IPS-18c (cell line): ENCODE results near the gene LRRC2.
"Not testable (repeated sequence)": the region's sequence is repeated elsewhere in the genome, so short reads cannot be mapped to it uniquely, and the experiment has no call there.

Experiments used
- H3K4me3 ChIP-seq: 2 replicates; pipeline ENCODE4 v1.7.0; 2013; ENCODE audit warnings: low read depth, mild to moderate bottlenecking, low read length, moderate library complexity; ENCODE audit not compliant: insufficient read depth
- H3K9me3 ChIP-seq: one replicate; pipeline ENCODE4 v1.6.1; 2013; ENCODE audit warnings: mild to moderate bottlenecking, low read length, moderate library complexity; ENCODE audit not compliant: control insufficient read depth, insufficient read depth

Gene LRRC2

GRCh38 chr3:46542344-46542743 is 23.8 kb downstream of the LRRC2 start:
- Histone ChIP-seq H3K4me3 (no peak overlapping the region), H3K9me3 (no peaks in the 10 kb centered on the region)

DNA sequence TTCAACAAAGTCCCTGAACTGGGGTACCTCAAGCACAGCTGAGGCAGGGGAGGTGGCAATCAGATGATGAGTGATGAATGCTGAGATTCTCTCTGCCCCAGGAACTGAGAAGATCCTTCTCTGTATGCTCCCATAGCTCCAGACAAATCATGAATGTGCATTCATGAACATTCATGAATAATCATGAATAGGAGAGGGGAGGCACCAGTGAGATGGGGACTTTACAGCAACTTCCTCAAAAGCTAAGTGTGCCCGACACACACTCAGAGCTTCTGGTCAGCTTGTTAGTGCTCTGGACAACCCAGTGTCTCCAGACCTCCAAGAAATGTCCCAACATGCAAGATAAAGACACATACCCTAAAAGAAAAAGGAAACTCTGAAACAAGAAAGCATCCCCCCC is 24.3 kb downstream of the LRRC2 start:
- Histone ChIP-seq H3K4me3 (no peak overlapping the region), H3K9me3 (no peaks in the 10 kb centered on the region)

DNA sequence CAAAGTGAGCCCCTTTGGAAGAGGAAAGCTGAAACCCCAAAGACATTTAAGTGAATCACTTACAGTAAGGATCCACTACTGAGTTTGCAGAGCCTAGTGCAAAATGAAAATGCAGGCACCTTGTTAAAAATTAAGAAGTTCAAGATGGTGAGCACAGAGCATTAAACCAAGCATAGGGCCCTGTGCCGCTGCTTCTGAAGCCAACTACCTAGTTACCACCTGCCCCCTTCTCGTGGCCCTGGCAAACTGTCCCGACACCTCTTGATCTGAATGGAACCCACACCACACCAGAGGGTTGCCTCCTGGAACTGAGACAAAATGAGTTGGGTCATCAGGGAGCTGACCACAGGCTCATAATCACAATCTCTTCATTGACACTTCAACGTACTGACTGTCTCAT is 25.6 kb downstream of the LRRC2 start:
- no peak overlapping the region for H3K4me3 ChIP-seq
- H3K9me3 ChIP-seq = no peaks in the 10 kb centered on the region

- no peak overlapping the region for H3K4me3 ChIP-seq
- no peaks in the 10 kb centered on the region for H3K9me3 ChIP-seq
Observed at GRCh38 chr3:46539443-46540005, 26.6 kb downstream of the LRRC2 start.

DNA sequence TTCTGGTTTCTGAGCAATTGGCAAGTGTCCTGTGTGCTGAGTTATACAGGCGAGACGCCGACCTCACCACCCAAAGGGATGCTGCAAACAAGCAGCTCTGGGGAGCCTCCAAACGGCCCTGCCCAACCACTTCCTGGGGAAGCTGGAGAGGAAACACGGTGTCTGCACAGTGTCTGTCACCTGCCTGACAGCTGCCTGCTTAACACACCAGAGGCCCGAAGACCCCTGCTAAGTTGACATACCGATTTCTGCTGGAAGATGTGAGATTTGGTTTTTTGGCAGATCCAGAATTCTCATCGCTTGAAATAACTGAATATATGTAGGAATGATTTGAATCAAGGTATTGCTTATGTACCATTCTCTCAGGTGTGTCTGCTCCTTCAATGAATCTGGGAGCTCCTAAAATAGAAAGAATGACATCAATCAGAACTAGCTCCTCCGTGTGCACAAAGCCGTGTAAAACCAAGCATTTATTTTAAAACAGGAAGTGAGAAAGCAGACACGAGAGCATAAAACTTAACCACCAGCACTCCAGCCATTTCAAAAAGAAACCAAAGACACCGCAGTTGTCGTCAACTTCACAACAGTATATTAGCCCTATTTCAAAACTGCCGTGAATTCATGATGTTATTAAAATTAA is 27.2 kb downstream of the LRRC2 start:
- Histone ChIP-seq H3K9me3 (no peaks in the 10 kb centered on the region), H3K4me3 (no peak overlapping the region)

DNA sequence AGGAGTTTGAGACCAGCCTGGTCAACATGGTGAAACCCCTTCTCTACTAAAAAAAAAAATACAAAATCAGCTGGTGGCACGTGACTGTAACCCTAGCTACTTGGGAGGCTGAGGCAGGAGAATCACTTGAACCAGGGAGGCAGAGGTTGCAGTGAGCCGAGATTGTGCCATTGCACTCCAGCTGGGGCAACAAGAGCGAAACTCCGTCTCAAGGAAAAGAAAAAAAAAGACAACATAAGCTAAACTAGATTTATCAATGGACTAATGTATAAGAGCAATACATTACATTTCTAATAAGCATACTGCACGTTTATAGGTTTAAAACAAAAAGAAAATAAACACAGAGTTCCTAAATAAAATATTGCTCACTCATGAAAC is 27.7 kb downstream of the LRRC2 start:
- not testable (repeated sequence) for H3K9me3 ChIP-seq, H3K4me3 ChIP-seq

DNA sequence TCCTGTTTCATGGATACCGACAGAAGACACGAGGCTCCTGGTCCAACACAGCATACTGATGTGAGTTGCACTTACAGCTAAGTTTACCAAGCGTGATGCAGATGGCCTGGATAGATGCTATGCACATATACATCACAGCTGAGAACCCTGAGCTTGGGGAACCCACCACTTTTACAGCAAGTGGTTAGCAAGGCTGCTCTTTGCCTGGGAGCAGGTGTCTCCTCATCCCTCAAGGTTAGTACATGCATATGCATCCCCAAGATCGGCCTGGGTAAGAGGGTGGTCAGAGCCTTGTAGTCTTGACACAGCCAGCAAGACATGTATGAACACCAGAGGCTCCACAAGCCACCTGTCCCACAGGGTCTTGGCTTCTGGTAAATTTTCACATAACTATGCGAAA is 28.3 kb downstream of the LRRC2 start:
- no peak overlapping the region for H3K4me3 ChIP-seq
- no peaks in the 10 kb centered on the region for H3K9me3 ChIP-seq

DNA sequence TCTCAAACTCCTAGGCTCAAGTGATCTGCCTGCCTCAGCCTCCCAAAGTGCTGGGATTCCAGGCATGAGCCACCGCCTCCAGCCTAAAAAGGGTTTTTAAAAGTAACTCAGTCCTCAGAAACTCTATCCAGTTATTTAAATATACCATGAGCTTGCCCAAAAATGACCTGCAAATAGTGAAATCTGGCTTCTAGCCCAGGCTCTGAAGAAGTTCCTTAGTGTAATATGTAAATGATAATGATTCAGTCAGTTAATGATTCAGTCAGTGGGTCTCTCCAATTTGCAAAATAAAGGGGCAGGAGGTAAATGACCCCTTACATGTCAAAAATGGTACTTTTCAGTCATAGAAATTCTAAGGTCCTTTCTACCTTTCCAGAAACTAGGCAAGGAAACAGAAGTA is 28.8 kb downstream of the LRRC2 start:
- Histone ChIP-seq H3K4me3 (no peak overlapping the region), H3K9me3 (no peaks in the 10 kb centered on the region)

DNA sequence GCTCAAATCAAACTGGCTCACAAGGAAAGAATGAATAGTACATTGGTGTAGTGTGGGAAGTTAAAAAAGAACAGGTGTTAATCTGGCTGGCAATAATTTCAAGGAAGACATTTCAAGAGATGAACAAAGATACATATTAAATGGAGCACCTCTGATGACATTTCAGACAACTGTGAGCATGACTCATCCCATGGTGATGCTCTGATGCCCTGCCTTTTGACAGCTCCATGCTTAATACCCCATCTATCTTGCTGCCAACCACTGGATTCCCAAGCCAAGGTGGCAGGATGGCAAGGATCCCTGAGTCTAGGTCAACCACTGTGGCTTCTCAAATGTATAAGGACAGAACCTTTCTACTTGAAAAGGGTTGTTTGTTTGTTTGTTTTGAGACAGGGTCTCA is 29.3 kb downstream of the LRRC2 start:
- no peaks in the 10 kb centered on the region for H3K9me3 ChIP-seq
- H3K4me3 ChIP-seq = no peak overlapping the region

DNA sequence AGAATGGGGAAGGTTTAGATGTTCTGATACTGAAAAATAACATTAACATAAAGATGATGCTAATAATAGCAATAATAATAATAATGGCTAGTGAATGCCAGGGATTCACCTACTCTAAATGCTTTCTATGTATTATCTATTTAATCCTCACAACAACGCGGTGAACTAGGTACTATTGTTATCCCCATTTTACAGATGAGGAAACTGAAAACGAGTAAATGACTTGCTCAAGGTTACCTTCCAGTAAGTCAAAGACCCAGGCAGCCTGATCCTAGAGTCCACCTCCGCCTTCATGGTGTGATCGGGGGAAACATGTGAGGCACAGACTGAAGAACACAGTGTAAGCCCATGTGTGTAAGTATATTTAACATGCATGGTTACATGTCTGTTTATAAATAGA is 30.4 kb downstream of the LRRC2 start:
- no peak overlapping the region for H3K4me3 ChIP-seq
- no peaks in the 10 kb centered on the region for H3K9me3 ChIP-seq

GRCh38 chr3:46533091-46533490 is 33.0 kb downstream of the LRRC2 start:
- Histone ChIP-seq H3K4me3 (no peak overlapping the region), H3K9me3 (no peaks in the 10 kb centered on the region)

- Histone ChIP-seq H3K9me3 (peaks cover 2% of the 10 kb centered on the region), H3K4me3 (no peak overlapping the region)
Observed at GRCh38 chr3:46527239-46527638, 38.9 kb downstream of the LRRC2 start.

GRCh38 chr3:46524832-46525231 is 41.3 kb downstream of the LRRC2 start:
- Histone ChIP-seq H3K9me3 (peaks cover 2% of the 10 kb centered on the region), H3K4me3 (no peak overlapping the region)

- Histone ChIP-seq H3K9me3 (peaks cover 2% of the 10 kb centered on the region), H3K4me3 (no peak overlapping the region)
Observed at GRCh38 chr3:46524008-46524407, 42.1 kb downstream of the LRRC2 start.

DNA sequence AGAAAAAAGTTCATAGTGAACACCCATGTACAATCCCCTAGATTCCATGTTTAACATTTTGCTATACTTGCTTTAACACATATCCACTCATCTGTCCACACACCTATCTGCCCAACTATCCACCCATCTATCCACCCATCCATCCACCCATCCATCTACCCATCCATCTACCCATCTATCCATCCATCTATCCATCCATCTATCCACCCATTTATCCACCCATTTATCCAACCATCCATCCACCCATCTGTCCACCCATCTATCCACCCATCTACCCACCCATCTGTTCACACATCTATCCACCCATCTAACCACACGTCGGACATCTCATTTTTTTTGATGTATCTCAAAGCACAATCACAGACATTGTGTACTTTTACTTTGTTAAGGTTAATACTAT is 42.5 kb downstream of the LRRC2 start:
- H3K4me3 ChIP-seq = no peak overlapping the region
- peaks cover 2% of the 10 kb centered on the region for H3K9me3 ChIP-seq

DNA sequence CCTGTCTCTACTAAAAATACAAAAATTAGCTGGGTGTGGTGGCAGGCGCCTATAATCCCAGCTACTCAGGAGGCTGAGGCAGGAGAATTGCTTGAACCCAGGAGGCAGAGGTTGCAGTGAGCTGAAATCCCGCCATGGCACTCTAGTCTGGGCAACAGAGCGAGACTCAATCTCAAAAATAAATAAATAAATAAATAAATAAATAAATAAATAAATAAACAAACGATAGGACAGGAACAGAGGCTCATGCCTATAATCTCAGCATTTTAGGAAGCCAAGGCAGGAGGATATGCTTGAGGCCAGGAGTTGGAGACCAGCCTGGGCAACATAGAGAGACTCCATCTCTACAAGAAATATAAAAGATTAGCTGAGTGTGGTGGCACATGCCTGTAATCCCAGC is 43.9 kb downstream of the LRRC2 start:
- not testable (repeated sequence) for H3K4me3 ChIP-seq, H3K9me3 ChIP-seq

DNA sequence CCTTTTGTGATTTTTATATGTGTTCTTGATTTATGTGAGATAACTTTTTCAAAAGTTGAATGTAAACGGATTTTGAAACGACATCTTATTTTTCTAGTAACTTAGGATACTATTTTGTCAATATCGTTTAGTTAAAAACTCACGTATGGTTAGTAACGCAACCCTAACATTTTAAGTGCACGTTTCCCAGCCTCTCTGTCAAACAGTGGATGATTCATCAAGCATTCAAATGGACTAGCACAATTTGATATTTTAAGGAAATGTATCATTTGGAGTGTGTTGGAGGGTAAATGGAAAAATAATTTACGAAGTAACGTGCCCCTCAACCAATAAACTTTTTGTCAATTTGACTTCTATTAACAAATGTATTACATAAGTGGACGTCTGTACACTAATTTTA is 45.0 kb downstream of the LRRC2 start:
- H3K4me3 ChIP-seq = no peak overlapping the region
- H3K9me3 ChIP-seq = peaks cover 2% of the 10 kb centered on the region

DNA sequence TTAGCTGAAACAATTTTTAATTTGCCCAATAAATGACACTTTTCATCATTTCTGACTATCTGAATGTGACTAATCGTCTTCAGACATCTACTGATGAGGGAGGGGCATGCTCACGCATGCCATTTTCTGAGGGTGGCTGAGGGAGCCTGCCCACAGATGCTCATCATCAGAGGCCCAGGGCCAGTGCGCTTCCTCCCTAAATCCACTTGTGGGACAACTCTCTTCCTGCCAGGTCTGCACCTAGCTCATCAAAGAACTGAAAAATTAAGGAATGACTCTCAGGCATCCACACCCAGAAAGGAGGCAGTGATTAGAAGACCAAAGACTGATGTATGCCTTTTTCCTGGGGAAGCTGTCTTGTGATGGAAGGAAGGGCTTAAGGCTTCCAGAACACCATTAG is 45.6 kb downstream of the LRRC2 start:
- H3K4me3 ChIP-seq = no peak overlapping the region
- H3K9me3 ChIP-seq = peaks cover 2% of the 10 kb centered on the region

DNA sequence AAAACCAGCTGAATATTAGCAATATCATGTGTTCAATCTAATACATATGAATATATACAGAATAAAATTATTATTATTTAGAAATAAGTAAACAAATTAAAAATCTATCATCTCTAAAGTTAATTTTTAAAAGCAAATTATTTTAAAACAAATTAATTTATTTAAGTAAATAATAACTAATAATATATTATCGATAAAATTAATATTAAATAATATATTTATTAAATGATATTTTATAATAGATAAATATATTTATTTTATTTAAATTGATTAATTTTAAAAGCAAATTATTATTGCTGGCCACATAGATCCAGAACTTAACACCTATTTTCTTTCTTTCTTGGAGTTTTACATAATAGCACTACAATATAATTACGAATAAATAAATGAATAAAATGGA is 46.1 kb downstream of the LRRC2 start:
- H3K4me3 ChIP-seq = no peak overlapping the region
- peaks cover 2% of the 10 kb centered on the region for H3K9me3 ChIP-seq
